ENCODE results near the gene COX7A2. TPM values are rescaled to one million over a fixed set of nuclear protein-coding genes. Genes with fewer than 3 reads are reported as not detected.

Gene COX7A2
- total and polyA plus RNA-seq, 7 experiments from 2014 or later = 159 to 969 (median 186) TPM

Other genes starting within 250 kb of the COX7A2 start
- gene COL12A1, start 37.7 kb downstream of the COX7A2 start, total RNA-seq = under 1 TPM in 1 of 5 experiments, not detected in 4; 0.27 TPM
- gene COL12A1, start 37.7 kb downstream of the COX7A2 start, polyA plus RNA-seq = not detected
- gene TMEM30A, start 41.0 kb upstream of the COX7A2 start, total RNA-seq = 10 to 100 TPM; 36.2 to 91.4 (median 61.1) TPM
- gene TMEM30A, start 41.0 kb upstream of the COX7A2 start, polyA plus RNA-seq = 10 to 100 TPM; 26.7 to 39.4 TPM
- under 1 TPM in 1 of 5 experiments, not detected in 4; 0.08 TPM for gene FILIP1, start 250.0 kb upstream of the COX7A2 start, total RNA-seq
- under 1 TPM; 0.12 to 0.15 TPM for gene FILIP1, start 250.0 kb upstream of the COX7A2 start, polyA plus RNA-seq